GM13976 (cell line): Measurements from ENCODE around the gene TPRG1L.

Experiments
- DNase-seq: peaks from one replicate; pipeline ENCODE4 v3.0.0; 2012; ENCODE audit warnings: low spot score
- in situ Hi-C: fragments of 300-500 bp; cut with MboI; formaldehyde crosslinking; loops from one replicate; pipeline ENCODE4 v1.12.0; 2022; ENCODE audit warnings: low sequenced_read_pairs, mixed read lengths, inconsistent platforms; ENCODE audit not compliant: unreplicated experiment
- TF ChIP-seq, protein P1 (sequence below): IDR thresholded peaks from 2 replicates; pipeline ENCODE4 v1.5.1; 2012; ENCODE audit warnings: borderline replicate concordance, mild to moderate bottlenecking; ENCODE audit not compliant: insufficient read depth; ENCODE audit errors: extremely low read depth, missing control alignments, control extremely low read depth

TPRG1L gene

DNA sequence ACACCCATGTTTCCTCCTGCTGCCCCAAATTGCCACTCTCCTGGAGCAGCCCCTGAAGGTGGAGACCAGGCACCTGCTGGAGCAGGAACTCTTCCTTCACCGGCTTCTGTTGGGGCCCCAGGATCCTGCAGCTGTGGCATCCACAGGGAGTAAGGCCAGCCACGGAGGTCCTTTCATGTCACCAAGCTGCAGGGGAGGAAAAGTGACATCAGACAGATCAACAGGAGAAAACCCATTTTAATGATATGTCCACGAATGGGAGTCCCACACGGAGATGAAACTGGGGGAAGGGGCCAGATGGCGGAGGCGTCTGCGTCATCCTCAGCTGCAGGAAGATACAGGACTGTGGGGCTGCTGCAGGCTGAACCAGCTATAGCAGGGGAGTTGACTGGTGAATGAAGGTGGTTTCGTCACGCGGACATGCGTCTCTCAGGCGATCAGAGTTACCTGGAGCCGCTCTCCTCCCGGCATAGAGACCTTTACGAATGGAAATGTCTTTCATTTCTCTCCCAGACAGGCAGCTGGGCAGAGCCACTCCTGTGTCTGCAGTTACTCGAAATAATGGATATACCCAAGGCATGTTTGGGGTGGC, 37.4 kb downstream of the TPRG1L start:
- TF ChIP-seq, protein P1, sequence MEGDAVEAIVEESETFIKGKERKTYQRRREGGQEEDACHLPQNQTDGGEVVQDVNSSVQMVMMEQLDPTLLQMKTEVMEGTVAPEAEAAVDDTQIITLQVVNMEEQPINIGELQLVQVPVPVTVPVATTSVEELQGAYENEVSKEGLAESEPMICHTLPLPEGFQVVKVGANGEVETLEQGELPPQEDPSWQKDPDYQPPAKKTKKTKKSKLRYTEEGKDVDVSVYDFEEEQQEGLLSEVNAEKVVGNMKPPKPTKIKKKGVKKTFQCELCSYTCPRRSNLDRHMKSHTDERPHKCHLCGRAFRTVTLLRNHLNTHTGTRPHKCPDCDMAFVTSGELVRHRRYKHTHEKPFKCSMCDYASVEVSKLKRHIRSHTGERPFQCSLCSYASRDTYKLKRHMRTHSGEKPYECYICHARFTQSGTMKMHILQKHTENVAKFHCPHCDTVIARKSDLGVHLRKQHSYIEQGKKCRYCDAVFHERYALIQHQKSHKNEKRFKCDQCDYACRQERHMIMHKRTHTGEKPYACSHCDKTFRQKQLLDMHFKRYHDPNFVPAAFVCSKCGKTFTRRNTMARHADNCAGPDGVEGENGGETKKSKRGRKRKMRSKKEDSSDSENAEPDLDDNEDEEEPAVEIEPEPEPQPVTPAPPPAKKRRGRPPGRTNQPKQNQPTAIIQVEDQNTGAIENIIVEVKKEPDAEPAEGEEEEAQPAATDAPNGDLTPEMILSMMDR = no peak
- in situ Hi-C loops = no loop called here
- DNase-seq = no peak

DNA sequence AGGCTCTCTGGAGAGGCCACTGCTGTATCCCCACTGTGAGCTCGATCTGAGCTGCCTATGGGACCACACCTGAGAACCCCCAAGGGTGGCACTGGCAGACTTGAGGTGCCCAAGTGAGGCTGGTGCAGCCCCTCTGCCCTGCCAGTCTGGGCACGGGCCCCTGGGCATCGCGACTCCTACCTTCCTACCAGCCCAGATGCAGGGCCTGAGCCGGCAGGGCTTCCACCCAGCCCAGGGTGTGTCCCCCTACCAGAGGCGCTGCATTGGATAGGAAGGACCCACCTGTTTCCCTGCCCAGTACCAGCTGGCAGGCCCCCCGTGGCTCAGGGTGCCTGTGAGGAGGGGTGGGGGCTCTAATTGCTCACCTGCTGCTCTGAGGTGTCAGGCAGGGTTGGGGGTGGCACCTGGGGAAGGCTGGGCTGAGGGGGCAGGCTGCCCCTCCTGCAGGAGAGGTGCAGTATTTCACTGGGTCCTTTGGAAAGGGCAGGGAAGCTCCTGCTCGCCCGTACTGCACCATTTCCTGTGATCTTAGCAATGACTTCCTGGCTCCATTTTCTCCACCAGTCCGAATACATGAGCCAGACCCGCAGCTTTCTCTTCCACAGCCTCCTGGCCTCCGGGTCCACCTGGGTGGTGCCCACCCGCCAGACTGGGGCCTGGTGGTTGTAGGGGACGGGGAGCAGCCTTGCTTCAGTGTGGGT, 39.3 kb downstream of the TPRG1L start:
- DNase-seq = no peak
- TF ChIP-seq, protein P1 = no peak

DNA sequence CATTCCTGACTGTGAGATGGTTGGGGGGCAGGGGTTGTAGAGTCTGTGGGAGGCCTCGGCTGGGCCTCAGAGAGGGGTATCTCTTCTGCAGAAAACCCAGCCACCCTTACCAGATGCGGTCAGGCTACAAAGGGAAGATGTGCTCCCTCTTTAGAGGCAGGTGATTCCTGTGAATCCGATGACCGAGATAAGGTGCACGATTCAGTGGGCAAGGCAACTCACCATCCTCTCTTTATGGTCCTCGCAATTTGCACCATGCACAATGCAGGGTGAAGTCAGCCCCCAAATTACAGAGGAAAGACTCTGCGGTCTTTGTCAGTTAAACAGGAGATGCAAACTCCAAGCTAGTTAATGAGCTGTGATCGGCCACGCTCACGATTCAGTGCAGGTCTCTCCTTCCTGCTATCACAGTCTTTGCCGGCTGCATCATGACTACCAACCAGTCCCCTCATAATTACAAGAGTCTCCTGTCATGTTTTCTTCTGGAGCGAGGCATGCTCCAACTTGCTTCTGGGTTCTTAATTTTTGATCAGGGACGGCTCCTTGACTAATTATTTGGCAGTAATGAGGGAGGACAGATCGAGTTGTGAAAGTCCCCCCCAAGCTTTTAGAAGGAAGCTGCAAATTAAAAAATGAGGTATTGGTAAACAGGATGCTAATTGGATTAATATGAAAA, 40.0 kb downstream of the TPRG1L start:
- TF ChIP-seq, protein P1 = no peak
- in situ Hi-C loops = no loop called here
- DNase-seq = no peak

More for the DNA sequence above, 39.3 kb downstream of the TPRG1L start:
- in situ Hi-C loops = no loop called here

DNA sequence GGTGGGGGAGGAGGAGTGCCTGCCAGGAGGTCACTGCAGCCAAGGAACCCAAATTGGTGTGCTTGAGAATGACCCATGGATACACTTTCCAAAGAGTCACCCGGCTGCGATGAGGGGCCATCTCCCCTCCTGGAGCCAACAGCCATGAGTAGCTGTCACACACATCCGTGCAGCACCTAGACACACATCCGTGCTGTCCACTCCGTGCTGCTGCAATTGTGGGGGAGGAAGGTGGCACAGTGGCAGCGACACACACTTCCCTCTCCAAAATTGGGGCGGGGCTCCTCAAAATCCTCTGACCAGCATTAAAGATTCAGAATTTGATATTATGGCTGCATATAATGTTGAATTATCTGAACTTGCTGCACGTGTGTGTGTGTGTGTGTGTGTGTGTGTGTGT, 43.3 kb downstream of the TPRG1L start:
- no peak for DNase-seq
- TF ChIP-seq, protein P1 = no peak
- in situ Hi-C loops = no loop called here

DNA sequence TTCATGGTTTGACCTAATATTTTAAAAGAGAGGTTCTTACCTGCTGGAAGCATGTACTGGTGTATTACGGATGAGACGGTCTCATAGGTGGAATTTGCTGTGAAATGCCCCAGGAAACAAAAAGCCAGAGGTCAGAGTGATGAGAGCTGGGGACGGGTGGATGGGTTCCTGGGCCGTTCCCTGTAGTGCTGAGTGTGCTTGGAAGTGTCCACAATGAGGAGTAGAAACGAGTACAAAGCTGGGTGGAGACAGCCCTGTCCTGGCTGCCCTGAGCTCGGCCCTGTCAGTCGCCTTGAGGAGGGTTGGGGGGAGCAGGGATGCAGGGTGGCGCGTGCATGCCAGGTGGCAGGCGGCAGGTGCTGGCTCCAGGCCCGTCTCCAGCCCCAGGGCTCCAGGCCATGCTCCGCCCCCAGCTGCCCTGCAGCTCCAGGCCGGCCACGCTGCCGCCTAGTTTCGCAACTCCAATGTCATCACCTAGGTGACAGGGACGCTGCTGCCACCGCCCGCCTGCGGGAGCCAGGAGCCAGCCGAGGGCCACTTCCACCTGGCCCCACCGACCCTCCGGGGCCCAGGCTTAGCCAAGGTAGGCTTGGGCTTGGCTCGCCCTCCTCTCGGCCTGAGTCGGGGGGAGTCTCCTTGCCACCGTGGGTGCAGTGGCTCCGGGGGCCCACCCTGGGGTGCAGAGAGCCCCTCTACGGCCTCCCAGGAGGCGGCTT, 43.9 kb downstream of the TPRG1L start:
- TF ChIP-seq, protein P1 = no peak
- no peak for DNase-seq
- in situ Hi-C loops = no loop called here

DNA sequence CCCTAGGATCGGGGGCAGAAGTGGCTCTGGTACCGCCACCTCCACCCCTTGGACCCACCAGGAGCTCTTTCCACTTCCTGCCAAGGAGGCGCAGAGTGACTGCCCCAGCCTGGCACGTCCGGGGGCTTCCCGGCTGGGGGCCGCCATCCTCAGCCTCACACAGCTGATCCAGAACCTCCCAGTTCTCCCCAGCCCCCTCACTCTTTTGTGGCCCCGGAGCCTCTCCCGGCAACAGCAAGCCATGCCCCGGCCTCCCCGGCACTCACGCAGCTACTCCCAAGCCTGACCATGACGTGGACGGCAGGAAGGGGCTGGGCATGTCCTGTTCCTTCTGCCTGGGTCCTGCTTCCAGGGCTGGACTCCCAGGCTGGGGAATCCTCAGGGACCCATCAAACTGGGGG, 44.6 kb downstream of the TPRG1L start:
- in situ Hi-C loops = no loop called here
- TF ChIP-seq, protein P1 = no peak
- no peak for DNase-seq
